ENCODE results near the gene TMEM86B. TPM values are rescaled to one million over a fixed set of nuclear protein-coding genes. Genes with fewer than 3 reads are reported as not detected.

The TMEM86B gene
- total RNA-seq, 8 experiments from 2014 or later, result 0.81 to 3.1 (median 2.2) TPM

GRCh38 chr19:55265173-55265572 lies 36.6 kb upstream of the TMEM86B start:
- WGBS, 10 experiments, result 80 to 93% methylated on average over 1 to 8 of the region's 16 CpGs; no CpG with 5 or more reads in 8 of the 10 experiments
- peak in 3 of 8 experiments; percentile 9 to 19 (median 12) for ATAC-seq (replicated peaks in 6 of 8)
- no peak overlapping the region for H3K4me3 ChIP-seq
- in situ Hi-C loops (cut with MboI; ENCODE audit: low pct_unique_long_range_greater_than_20kb in 2 of 9, low sequenced_read_pairs in 9 of 9, unreplicated experiment in 9 of 9), result no loop called here
- H3K27ac ChIP-seq, result no peak overlapping the region
- H3K4me1 ChIP-seq (replicated peaks in 1 of 2), result peaks cover 3% of the 10 kb centered on the region in 2 donors

- no peak overlapping the region for H3K4me3 ChIP-seq
- no peak overlapping the region for H3K27ac ChIP-seq
- peaks cover 9% of the 10 kb centered on the region in 2 donors for H3K4me1 ChIP-seq (replicated peaks in 1 of 2)
- in situ Hi-C loops (cut with MboI; ENCODE audit: low pct_unique_long_range_greater_than_20kb in 2 of 9, low sequenced_read_pairs in 9 of 9, unreplicated experiment in 9 of 9), result no loop called here
- WGBS, 10 experiments, result 43 to 100% (median 89%) methylated on average over 1 to 4 of the region's 5 CpGs; no CpG with 5 or more reads in 5 of the 10 experiments
- ATAC-seq (replicated peaks in 6 of 8), result no peak
These were observed 36.0 kb upstream of the TMEM86B start for GRCh38 chr19:55264531-55264930.

GRCh38 chr19:55262359-55262758 lies 33.8 kb upstream of the TMEM86B start:
- Histone ChIP-seq H3K4me3 (no peak overlapping the region), H3K27ac (no peak overlapping the region), H3K4me1 (replicated peaks in 1 of 2) (peaks cover 9% of the 10 kb centered on the region in 2 donors)
- 83 to 100% (median 100%) methylated on average over 1 to 4 of the region's 9 CpGs; no CpG with 5 or more reads in 6 of the 10 experiments for WGBS, 10 experiments
- ATAC-seq (replicated peaks in 6 of 8), result no peak
- in situ Hi-C loops (cut with MboI; ENCODE audit: low pct_unique_long_range_greater_than_20kb in 2 of 9, low sequenced_read_pairs in 9 of 9, unreplicated experiment in 9 of 9), result no loop called here

GRCh38 chr19:55261671-55262126 lies 33.1 kb upstream of the TMEM86B start:
- ATAC-seq (replicated peaks in 6 of 8), result no peak

GRCh38 chr19:55259540-55260210 lies 31.1 kb upstream of the TMEM86B start:
- H3K4me1 ChIP-seq (replicated peaks in 1 of 2), result peaks cover 26 to 28% of the 10 kb centered on the region in 2 donors
- WGBS, 10 experiments, result 5 to 69% (median 15%) methylated on average over 3 to 12 of the region's 29 CpGs; no CpG with 5 or more reads in 2 of the 10 experiments
- peak overlapping the region; percentile 77 to 85 for H3K27ac ChIP-seq
- H3K4me3 ChIP-seq, result peak overlapping the region; percentile 63 to 90 (median 79)
- in situ Hi-C loops (cut with MboI; ENCODE audit: low pct_unique_long_range_greater_than_20kb in 2 of 9, low sequenced_read_pairs in 9 of 9, unreplicated experiment in 9 of 9), result no loop called here
- peak in 2 of 8 experiments; percentile 1 to 3 for ATAC-seq (replicated peaks in 6 of 8)

More at GRCh38 chr19:55261671-55262126, 33.1 kb upstream of the TMEM86B start:
- WGBS, 10 experiments, result 80 to 100% (median 96%) methylated on average over 1 to 7 of the region's 13 CpGs; no CpG with 5 or more reads in 2 of the 10 experiments
- Histone ChIP-seq H3K27ac (no peak overlapping the region), H3K4me3 (no peak overlapping the region), H3K4me1 (replicated peaks in 1 of 2) (peaks cover 14 to 16% of the 10 kb centered on the region in 2 donors)
- in situ Hi-C loops (cut with MboI; ENCODE audit: low pct_unique_long_range_greater_than_20kb in 2 of 9, low sequenced_read_pairs in 9 of 9, unreplicated experiment in 9 of 9), result no loop called here

- H3K27ac ChIP-seq, result peak within 1 kb of the TSS; percentile 85 to 93
- H3K4me1 ChIP-seq (replicated peaks in 1 of 2), result peaks cover 26 to 28% of the 10 kb centered on the region in 2 donors
- peak within 1 kb of the TSS; percentile 63 to 90 (median 79) for H3K4me3 ChIP-seq
- peak; percentile 77 to 94 (median 89) for ATAC-seq (replicated peaks in 6 of 8)
- WGBS, 10 experiments, result 0 to 2% (median 0%) methylated on average over 2 to 21 of the region's 76 CpGs; no CpG with 5 or more reads in 4 of the 10 experiments
- in situ Hi-C loops (cut with MboI; ENCODE audit: low pct_unique_long_range_greater_than_20kb in 2 of 9, low sequenced_read_pairs in 9 of 9, unreplicated experiment in 9 of 9), result no loop called here
These were observed 30.4 kb upstream of the TMEM86B start, which contains the start of gene PPP6R1 for GRCh38 chr19:55258828-55259539. Gene PPP6R1, minus strand, starts transcription at chr19:55259017. Its CDS starts 11,914 bp downstream, at chr19:55247103.

- H3K27ac ChIP-seq, result peak overlapping the region; percentile 85 to 93
- ATAC-seq (replicated peaks in 6 of 8), result peak; percentile 9 to 40 (median 26)
- no CpG with 5 or more reads among the region's 53 CpGs for WGBS, 10 experiments
These were observed 29.9 kb upstream of the TMEM86B start for GRCh38 chr19:55258476-55258827.

GRCh38 chr19:55257461-55258420 lies 29.2 kb upstream of the TMEM86B start:
- in situ Hi-C loops (cut with MboI; ENCODE audit: low pct_unique_long_range_greater_than_20kb in 2 of 9, low sequenced_read_pairs in 9 of 9, unreplicated experiment in 9 of 9), result no loop called here
- H3K4me1 ChIP-seq (replicated peaks in 1 of 2), result peaks cover 28 to 29% of the 10 kb centered on the region in 2 donors
- WGBS, 10 experiments, result 0 to 10% (median 7%) methylated on average over 1 to 15 of the region's 51 CpGs; no CpG with 5 or more reads in 3 of the 10 experiments
- peak in 1 of 8 experiments; percentile 2 for ATAC-seq (replicated peaks in 6 of 8)
- H3K27ac ChIP-seq, result peak overlapping the region; percentile 85 to 93
- H3K4me3 ChIP-seq, result peak overlapping the region; percentile 63 to 90 (median 79)

More at GRCh38 chr19:55258476-55258827, 29.9 kb upstream of the TMEM86B start:
- in situ Hi-C loops (cut with MboI; ENCODE audit: low pct_unique_long_range_greater_than_20kb in 2 of 9, low sequenced_read_pairs in 9 of 9, unreplicated experiment in 9 of 9), result no loop called here
- Histone ChIP-seq H3K4me3 (peak overlapping the region; percentile 63 to 90 (median 79)), H3K4me1 (replicated peaks in 1 of 2) (peaks cover 27 to 28% of the 10 kb centered on the region in 2 donors)

GRCh38 chr19:55256562-55257460 lies 28.2 kb upstream of the TMEM86B start:
- in situ Hi-C loops (cut with MboI; ENCODE audit: low pct_unique_long_range_greater_than_20kb in 2 of 9, low sequenced_read_pairs in 9 of 9, unreplicated experiment in 9 of 9), result no loop called here
- H3K4me3 ChIP-seq, result peak overlapping the region; percentile 63 to 90 (median 79)
- 19 to 94% (median 76%) methylated on average over 1 to 20 of the region's 22 CpGs; no CpG with 5 or more reads in 1 of the 10 experiments for WGBS, 10 experiments

GRCh38 chr19:55255618-55256423 lies 27.3 kb upstream of the TMEM86B start:
- 40 to 100% (median 80%) methylated on average over 1 to 7 of the region's 17 CpGs; no CpG with 5 or more reads in 1 of the 10 experiments for WGBS, 10 experiments
- H3K27ac ChIP-seq, result no peak overlapping the region
- no peak overlapping the region for H3K4me3 ChIP-seq
- peaks cover 28 to 29% of the 10 kb centered on the region in 2 donors for H3K4me1 ChIP-seq (replicated peaks in 1 of 2)
- ATAC-seq (replicated peaks in 6 of 8), result no peak
- in situ Hi-C loops (cut with MboI; ENCODE audit: low pct_unique_long_range_greater_than_20kb in 2 of 9, low sequenced_read_pairs in 9 of 9, unreplicated experiment in 9 of 9), result no loop called here

More at GRCh38 chr19:55256562-55257460, 28.2 kb upstream of the TMEM86B start:
- no peak for ATAC-seq (replicated peaks in 6 of 8)
- Histone ChIP-seq H3K4me1 (replicated peaks in 1 of 2) (peaks cover 28 to 29% of the 10 kb centered on the region in 2 donors), H3K27ac (no peak overlapping the region)

- in situ Hi-C loops (cut with MboI; ENCODE audit: low pct_unique_long_range_greater_than_20kb in 2 of 9, low sequenced_read_pairs in 9 of 9, unreplicated experiment in 9 of 9), result no loop called here
- 80 to 100% (median 90%) methylated on average over 2 to 4 of the region's 6 CpGs; no CpG with 5 or more reads in 7 of the 10 experiments for WGBS, 10 experiments
- no peak for ATAC-seq (replicated peaks in 6 of 8)
- no peak overlapping the region for H3K27ac ChIP-seq
- H3K4me3 ChIP-seq, result no peak overlapping the region
- peaks cover 19 to 20% of the 10 kb centered on the region in 2 donors for H3K4me1 ChIP-seq (replicated peaks in 1 of 2)
These were observed 26.0 kb upstream of the TMEM86B start for GRCh38 chr19:55254625-55254977.
